PC-9 (cell line): ENCODE results near the gene LINGO3. TPM values are rescaled to one million over a fixed set of nuclear protein-coding genes. Genes with fewer than 3 reads are reported as not detected.

Experiments
- BruUV-seq: library from RNA; stranded (reverse); fragments of 400-500 nt; replicated peaks from 2 replicates; lab custom pipeline; 2021; lab: Mats Ljungman, UMichigan
- CTCF ChIA-PET: fragments of 300-600 bp; sonication (Branson Sonifier 250); formaldehyde crosslinking; loops from one replicate; lab custom pipeline; 2022; ENCODE audit warnings: antibody characterized with exemption; lab: Charles Lee
- POLR2A ChIA-PET: fragments of 300-600 bp; sonication (Branson Sonifier 250); formaldehyde crosslinking; loops from one replicate; lab custom pipeline; 2022; ENCODE audit warnings: antibody characterized with exemption; ENCODE audit not compliant: unreplicated experiment; lab: Charles Lee
- DNase-seq, 2 experiments: peaks; one replicate each; pipeline versions ENCODE4 v3.0.0 to v3.0.0-alpha.2; 2015 to 2022; ENCODE audit warnings: mixed read lengths in 1 of 2
- H2AFZ ChIP-seq: fragments of 200-600 bp; sonication (generic); 2 replicates; pipeline ENCODE4 v1.8.1; 2017; ENCODE audit warnings: antibody characterized with exemption
- H3F3A ChIP-seq: fragments of 200-600 bp; sonication (generic); 2 replicates; pipeline ENCODE4 v1.8.1; 2017; ENCODE audit warnings: antibody characterized with exemption, mild to moderate bottlenecking, low read depth; ENCODE audit not compliant: insufficient read depth
- H3K27ac ChIP-seq: fragments of 200-600 bp; sonication (generic); 2 replicates; pipeline ENCODE4 v1.6.1; 2016; ENCODE audit warnings: mixed run types
- H3K27me3 ChIP-seq: fragments of 200-600 bp; sonication (generic); 2 replicates; pipeline ENCODE4 v1.6.1; 2016; ENCODE audit warnings: low read depth, mixed run types; ENCODE audit not compliant: insufficient read depth
- H3K36me3 ChIP-seq: fragments of 200-600 bp; sonication (generic); 2 replicates; pipeline ENCODE4 v1.6.1; 2016; ENCODE audit warnings: low read depth, mixed run types
- H3K4me1 ChIP-seq: fragments of 200-600 bp; sonication (generic); replicated peaks from 2 replicates; pipeline ENCODE4 v1.6.1; 2016; ENCODE audit warnings: mixed run types; ENCODE audit not compliant: insufficient read depth
- H3K4me2 ChIP-seq: fragments of 200-600 bp; sonication (generic); 2 replicates; pipeline ENCODE4 v1.6.1; 2017; ENCODE audit warnings: mixed run types
- H3K4me3 ChIP-seq: fragments of 200-600 bp; sonication (generic); 2 replicates; pipeline ENCODE4 v1.6.1; 2016; ENCODE audit warnings: mixed run types
- H3K79me2 ChIP-seq: fragments of 200-600 bp; sonication (generic); 2 replicates; pipeline ENCODE4 v1.6.1; 2017; ENCODE audit warnings: low read depth, mixed run types
- H3K9me2 ChIP-seq: fragments of 200-600 bp; sonication (generic); 2 replicates; pipeline ENCODE4 v1.8.1; 2017; ENCODE audit warnings: mild to moderate bottlenecking; ENCODE audit not compliant: insufficient read depth
- H3K9me3 ChIP-seq: fragments of 200-600 bp; sonication (generic); 2 replicates; pipeline ENCODE4 v1.8.1; 2016; ENCODE audit warnings: low read depth; ENCODE audit not compliant: insufficient read depth
- H4K20me1 ChIP-seq: fragments of 200-600 bp; sonication (generic); 2 replicates; pipeline ENCODE4 v1.8.1; 2017; ENCODE audit not compliant: insufficient read depth
- EZH2 ChIP-seq: fragments of 200-600 bp; sonication (generic); IDR thresholded peaks from 2 replicates; pipeline ENCODE4 v1.8.0; 2017; ENCODE audit warnings: antibody characterized with exemption, low read depth
- intact Hi-C: fragments of 100-400 bp; cut with micrococcal nuclease; formaldehyde crosslinking; loops from one replicate; pipeline ENCODE4 v1.10.0; 2022; ENCODE audit not compliant: unreplicated experiment
- total RNA-seq: library from RNA; stranded (reverse); gene quantifications from 2 replicates; pipeline ENCODE4 v1.2.3, GENCODE V29; 2021
- TF ChIP-seq, protein P1 (sequence below): fragments of 200-600 bp; sonication (generic); conservative IDR thresholded peaks from 2 replicates; pipeline ENCODE4 v1.6.1; 2017; ENCODE audit warnings: mixed run types, antibody characterized with exemption, mild to moderate bottlenecking, moderate library complexity

The LINGO3 gene
- total RNA-seq, 1 experiment from 2014 or later: not detected

DNA sequence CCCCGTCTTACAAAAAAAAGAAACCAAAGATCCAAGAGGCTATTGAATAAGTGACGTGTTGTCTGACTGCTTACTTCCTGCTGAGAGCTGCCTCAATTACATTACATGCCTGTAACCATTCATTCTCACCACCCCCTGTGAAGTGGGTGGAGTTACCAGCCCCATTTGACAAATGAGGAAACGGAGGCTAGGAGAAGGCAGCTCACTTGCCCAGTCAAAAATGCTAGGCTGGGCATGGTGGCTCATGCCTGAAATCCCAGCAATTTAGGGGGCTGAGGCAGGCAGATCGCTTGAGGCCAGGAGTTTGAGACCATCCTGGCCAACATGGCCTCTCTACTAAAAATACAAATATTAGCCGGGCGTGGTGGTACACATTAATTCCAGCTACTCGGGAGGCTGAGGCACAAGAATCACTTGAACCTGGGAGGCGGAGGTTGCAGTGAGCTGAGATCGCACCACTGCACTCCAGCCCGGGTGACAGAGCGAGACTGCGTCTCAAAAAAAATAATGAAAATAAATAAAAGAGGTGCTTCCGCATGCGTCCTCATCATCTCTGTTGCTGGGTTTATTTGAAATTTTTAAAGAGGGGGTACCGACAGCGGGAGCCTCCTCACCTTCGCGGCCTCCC, 19.9 kb upstream of the LINGO3 start:
- DNase-seq: peak; percentile 22 to 67
- intact Hi-C loops: loop anchor here (5.0 kb wide), 1 partner anchor 64 kb away; no protein-coding TSS in a partner anchor
- no peaks in the 10 kb centered on the region; the same call in 1 of the 2 replicates for H3F3A ChIP-seq
- ChIA-PET POLR2A (interaction anchor here (0.7 kb wide), 1 partner anchor 10 kb away, joined by 4 read pairs; no protein-coding TSS in a partner anchor), CTCF (interaction anchor here (0.7 kb wide), 1 partner anchor 88 kb away, joined by 3 read pairs; no protein-coding TSS in a partner anchor)
- peak overlapping the region; percentile 50 for H3K27ac ChIP-seq
- H3K4me3 ChIP-seq: peak overlapping the region; percentile 86
- H3K36me3 ChIP-seq: no peaks in the 10 kb centered on the region
- H3K79me2 ChIP-seq: peaks cover 60% of the 10 kb centered on the region
- H3K27me3 ChIP-seq: no peaks in the 10 kb centered on the region
- no peaks in the 10 kb centered on the region for H3K9me2 ChIP-seq
- peak overlapping the region; percentile 84 for H2AFZ ChIP-seq
- peaks cover 6% of the 10 kb centered on the region; the same call in 1 of the 2 replicates for H3K4me1 ChIP-seq
- H3K4me2 ChIP-seq: peak overlapping the region; percentile 84
- H3K9me3 ChIP-seq: no peaks in the 10 kb centered on the region
- H4K20me1 ChIP-seq: no peaks in the 10 kb centered on the region
- TF ChIP-seq, protein P1, sequence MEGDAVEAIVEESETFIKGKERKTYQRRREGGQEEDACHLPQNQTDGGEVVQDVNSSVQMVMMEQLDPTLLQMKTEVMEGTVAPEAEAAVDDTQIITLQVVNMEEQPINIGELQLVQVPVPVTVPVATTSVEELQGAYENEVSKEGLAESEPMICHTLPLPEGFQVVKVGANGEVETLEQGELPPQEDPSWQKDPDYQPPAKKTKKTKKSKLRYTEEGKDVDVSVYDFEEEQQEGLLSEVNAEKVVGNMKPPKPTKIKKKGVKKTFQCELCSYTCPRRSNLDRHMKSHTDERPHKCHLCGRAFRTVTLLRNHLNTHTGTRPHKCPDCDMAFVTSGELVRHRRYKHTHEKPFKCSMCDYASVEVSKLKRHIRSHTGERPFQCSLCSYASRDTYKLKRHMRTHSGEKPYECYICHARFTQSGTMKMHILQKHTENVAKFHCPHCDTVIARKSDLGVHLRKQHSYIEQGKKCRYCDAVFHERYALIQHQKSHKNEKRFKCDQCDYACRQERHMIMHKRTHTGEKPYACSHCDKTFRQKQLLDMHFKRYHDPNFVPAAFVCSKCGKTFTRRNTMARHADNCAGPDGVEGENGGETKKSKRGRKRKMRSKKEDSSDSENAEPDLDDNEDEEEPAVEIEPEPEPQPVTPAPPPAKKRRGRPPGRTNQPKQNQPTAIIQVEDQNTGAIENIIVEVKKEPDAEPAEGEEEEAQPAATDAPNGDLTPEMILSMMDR: no peak
- TF ChIP-seq EZH2: no peak
- BruUV-seq: TSS peak; percentile 81

DNA sequence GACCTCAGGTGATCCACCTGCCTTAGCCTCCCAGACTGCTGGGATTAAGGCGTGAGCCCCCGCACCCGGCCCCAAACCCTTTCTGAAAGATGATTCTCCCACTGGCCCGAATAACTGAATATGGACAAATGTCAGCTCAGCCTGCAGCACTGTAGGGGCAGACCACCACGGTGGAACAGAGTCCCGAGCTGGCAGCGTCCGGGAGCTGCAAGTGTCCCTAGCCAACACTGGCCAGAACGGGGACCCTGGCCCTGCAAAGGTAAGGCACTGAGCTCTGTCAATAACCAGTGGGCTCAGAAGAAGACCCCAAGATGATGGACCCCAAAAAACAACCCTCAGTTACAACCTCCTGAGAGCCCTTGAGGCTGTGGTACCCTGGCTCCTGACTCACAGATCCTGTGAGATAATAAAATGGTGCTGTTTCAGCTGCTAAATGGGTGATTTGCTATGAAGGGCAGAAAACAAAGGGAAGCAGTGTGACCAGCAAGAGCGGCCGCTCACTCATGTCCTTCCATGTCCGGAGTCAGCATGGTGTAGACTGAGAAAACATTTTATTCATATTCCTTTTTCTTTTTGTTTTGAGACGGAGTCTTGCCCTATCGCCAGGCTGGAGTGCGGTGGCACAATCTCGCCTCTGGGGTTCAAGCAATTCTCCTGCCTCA, 18.9 kb upstream of the LINGO3 start:
- ChIA-PET POLR2A (interaction anchor here (0.6 kb wide), 1 partner anchor 89 kb away, joined by 4 read pairs; no protein-coding TSS in a partner anchor), CTCF (no interaction called here)
- H3K36me3 ChIP-seq: no peaks in the 10 kb centered on the region
- H4K20me1 ChIP-seq: no peaks in the 10 kb centered on the region
- no peak overlapping the region for H3K27ac ChIP-seq
- no peak overlapping the region for H2AFZ ChIP-seq
- no peak for TF ChIP-seq EZH2
- TF ChIP-seq, protein P1: no peak
- no peaks in the 10 kb centered on the region; the same call in 1 of the 2 replicates for H3F3A ChIP-seq
- no peaks in the 10 kb centered on the region for H3K9me2 ChIP-seq
- intact Hi-C loops: loop anchor here (5.0 kb wide), 1 partner anchor 65 kb away; no protein-coding TSS in a partner anchor
- no peak for DNase-seq
- peak overlapping the region; percentile 86; the same call in 1 of the 2 replicates for H3K4me3 ChIP-seq
- H3K4me1 ChIP-seq: peaks cover 6% of the 10 kb centered on the region; the same call in 1 of the 2 replicates
- H3K4me2 ChIP-seq: peak overlapping the region; percentile 84
- no peaks in the 10 kb centered on the region for H3K9me3 ChIP-seq
- BruUV-seq: no TSS peak
- H3K79me2 ChIP-seq: peaks cover 52% of the 10 kb centered on the region
- H3K27me3 ChIP-seq: no peaks in the 10 kb centered on the region

DNA sequence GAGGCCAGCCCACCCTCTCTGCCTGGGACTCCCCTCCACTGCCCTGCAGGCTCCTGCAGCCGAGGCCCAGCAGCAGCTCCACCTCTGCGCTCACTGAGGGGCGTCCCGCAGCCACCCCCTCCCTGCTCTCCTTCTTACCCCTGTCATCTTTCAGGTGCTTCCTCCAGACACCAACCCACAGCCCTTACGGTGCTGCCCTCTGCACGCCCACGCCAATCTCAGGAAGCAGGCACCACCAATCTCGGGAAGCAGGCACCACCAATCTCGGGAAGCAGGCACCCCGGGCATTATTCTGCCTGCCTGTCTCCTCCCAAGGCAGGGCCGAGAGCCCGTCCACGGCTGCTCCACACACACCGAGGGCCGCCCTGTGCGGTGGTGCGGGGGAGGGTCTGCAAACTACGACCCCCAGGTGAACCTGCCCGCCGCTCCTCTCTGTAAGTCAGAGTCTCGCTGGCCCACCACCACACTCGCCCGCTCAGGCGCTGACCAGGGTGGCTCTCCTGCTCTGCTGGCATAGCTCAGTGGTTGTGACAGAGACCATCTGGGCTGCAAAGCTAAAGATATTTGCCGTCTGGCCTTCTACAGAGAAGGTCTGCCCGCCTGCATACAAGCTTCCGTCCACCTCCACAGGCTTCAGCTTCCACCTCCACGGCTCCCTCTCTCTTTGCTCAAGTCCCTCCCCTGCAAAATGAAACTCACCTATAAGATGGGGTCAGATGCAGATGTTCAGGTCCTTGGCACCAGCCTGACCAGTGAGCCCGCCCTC, 17.5 kb upstream of the LINGO3 start:
- POLR2A ChIA-PET: no interaction called here
- CTCF ChIA-PET: no interaction called here
- no peaks in the 10 kb centered on the region for H4K20me1 ChIP-seq
- H3F3A ChIP-seq: no peaks in the 10 kb centered on the region; the same call in 1 of the 2 replicates
- H3K9me3 ChIP-seq: no peaks in the 10 kb centered on the region
- no peak overlapping the region for H3K4me3 ChIP-seq
- intact Hi-C loops: loop anchor here (5.0 kb wide), 1 partner anchor 67 kb away; no protein-coding TSS in a partner anchor
- H2AFZ ChIP-seq: no peak overlapping the region
- no peak for DNase-seq
- no peaks in the 10 kb centered on the region for H3K36me3 ChIP-seq
- H3K27ac ChIP-seq: no peak overlapping the region
- no peak for TF ChIP-seq EZH2
- TF ChIP-seq, protein P1: no peak
- no peaks in the 10 kb centered on the region for H3K9me2 ChIP-seq
- no TSS peak for BruUV-seq
- H3K4me1 ChIP-seq: peaks cover 6% of the 10 kb centered on the region; the same call in 1 of the 2 replicates
- H3K27me3 ChIP-seq: no peaks in the 10 kb centered on the region
- no peak overlapping the region for H3K4me2 ChIP-seq
- peaks cover 39% of the 10 kb centered on the region for H3K79me2 ChIP-seq
